HG03469 (cell line): ENCODE results near the gene CLIP1.
A peak's percentile ranks its signal among the peaks of the same experiment; 100 is the strongest.

Experiments
- ATAC-seq: cut with Tn5 transposase; IDR thresholded peaks from one replicate; pipeline ENCODE4 v1.9.1; 2021; ENCODE audit warnings: mild to moderate bottlenecking, moderate library complexity, moderate number of reproducible peaks; ENCODE audit not compliant: unreplicated experiment

The CLIP1 gene

DNA sequence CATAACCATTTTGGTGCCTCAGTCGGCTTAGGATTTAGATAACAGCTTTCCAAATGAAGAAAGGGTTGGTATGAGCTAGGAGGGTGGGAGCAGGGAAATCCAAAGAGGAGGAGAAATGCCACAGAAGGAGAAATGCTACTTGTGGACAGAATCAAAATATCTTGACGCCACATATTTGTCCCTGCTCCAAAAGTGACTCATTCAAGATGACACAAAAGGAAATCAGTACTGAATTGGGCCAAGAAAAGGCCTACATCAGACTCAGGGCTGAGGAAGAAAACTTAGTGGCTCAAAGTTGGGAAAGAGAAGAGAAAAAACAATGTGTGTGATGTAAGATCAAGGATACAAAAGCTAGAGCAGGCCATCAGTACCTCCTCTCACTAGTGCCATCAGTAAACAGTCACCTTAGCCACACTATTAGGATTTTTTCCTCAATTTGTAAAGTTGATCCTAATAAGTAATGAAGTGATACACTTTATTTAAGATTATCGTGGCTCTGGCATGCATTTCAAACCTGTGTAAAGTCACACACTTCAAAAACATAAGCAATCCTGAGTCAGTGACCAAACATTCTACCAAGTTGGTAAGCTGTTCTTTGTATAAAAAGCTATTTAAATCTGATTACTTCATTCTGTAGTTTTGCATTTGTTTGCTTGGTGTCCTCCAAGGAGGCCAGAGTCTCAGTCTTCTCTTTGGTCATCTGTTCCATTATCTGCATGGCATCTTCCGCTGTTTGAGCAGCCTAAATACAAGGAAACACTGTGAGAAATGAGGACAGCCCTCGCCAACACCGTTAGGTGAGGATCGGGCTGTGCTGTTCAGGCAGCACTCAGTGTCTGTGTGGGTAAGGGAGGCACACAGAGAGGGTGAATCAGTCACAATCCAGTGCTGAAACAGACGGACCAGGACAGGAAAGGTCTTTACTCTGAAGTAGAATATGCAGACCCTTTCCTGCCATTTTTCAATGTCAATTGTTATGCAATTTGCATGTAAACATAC lies 103.6 kb downstream of the CLIP1 start:
- ATAC-seq, result no peak

- no peak for ATAC-seq
Measured at GRCh38 chr12:122312926-122313325, 109.5 kb downstream of the CLIP1 start.

DNA sequence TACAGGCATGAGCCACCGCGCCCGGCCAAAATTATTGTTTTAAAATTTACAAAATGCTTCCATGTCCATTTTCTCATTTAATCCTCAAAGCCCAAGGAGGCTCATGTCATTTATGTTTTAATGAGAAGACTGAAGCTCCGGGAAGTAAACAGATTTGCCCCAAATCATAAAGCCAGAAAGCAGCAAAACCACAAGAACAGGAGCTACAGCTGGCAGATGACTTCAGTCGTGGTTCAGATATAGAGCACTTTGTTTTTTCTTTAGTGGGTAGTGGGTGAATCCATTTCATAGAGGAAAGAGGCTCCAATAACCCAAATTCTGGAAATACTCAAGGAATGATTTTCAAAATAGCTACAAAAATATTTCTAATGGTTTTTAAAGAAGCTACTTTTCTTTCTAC lies 110.8 kb downstream of the CLIP1 start:
- no peak for ATAC-seq

DNA sequence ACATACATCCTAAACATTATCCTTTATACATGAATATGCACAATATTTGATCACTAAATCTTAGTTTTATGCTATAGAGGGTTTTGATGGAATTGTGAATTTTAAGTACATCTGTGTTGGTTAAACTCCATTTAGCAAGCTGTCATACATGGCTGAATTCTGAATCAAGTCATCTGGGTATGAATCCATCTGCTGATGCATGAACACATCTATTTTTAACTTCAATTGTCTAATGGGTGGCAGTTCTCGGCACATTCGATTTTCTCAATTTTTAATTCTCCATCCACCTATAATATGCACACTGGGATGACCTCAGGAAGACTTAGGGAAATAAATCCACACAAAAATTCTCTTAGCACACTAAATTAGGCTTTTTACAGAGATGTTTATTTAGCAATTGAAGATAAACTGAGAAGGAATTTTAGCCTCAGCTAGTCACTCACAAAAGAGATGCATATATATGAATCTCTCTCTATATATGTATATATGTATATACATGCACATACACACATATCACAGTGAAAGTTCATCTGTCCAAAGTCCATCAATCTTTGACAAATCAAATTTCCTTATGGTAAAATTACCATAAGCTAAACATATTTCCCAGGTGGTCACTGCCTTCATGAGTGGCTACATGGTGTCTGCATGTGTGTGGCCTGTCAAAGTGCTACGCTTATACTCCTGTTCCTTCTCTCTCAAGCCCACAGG lies 111.7 kb downstream of the CLIP1 start:
- no peak for ATAC-seq

GRCh38 chr12:122309564-122310121 lies 112.8 kb downstream of the CLIP1 start:
- no peak for ATAC-seq

DNA sequence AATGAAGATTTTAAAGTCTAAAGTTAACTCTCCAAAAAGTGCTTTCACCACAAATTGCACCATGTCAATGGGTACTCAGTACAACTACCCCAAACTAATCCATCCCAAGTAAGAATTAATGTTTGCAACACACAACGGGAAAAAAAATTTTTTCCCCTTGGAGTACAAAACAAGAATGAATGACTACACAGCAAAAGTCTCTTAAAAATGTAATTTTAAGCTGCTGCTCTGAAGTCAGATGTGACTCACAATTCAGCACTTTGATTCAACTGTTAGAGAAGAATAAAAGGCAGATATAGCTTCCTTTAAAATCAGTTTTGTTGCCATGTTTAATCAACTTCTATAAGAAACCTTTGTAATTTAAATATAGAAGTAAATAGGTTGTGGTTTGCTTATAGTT lies 113.7 kb downstream of the CLIP1 start:
- ATAC-seq, result no peak

DNA sequence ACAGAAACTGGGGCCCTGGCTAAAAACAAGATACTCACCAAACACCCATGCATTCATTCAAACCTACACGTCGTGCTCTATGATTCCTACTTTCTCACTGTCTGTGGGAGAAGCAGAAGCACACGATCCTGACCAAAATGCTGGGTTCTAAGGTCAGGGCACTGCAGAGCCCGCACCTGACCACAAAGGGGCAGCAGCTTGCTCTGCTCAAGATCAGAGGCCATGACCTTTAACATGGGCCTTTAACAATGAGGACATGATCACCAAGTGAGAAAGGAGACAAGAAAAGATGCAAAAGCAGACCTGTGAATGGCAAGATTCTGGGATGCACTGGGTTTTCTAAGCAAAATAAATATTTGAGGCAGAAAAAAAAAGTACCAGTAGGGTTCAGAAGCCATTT lies 116.1 kb downstream of the CLIP1 start:
- ATAC-seq, result no peak

DNA sequence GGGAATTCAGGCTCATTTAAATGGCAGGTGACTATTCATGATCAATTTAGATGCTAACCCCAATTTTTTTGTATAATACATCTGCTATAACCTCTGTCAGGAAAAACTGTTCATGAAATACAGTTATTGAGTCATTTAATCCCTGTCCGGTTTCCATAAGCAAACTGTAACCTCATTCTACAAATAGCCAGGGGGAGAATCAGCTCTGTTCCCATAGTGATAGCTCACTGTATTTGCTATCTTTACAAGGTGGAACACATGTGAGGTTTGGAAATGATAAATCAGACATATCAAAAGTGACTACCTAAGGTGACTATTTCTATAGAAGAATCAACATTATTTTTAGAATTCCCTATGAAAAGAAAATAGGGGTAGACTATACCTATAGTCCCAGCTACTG lies 117.5 kb downstream of the CLIP1 start:
- no peak for ATAC-seq

DNA sequence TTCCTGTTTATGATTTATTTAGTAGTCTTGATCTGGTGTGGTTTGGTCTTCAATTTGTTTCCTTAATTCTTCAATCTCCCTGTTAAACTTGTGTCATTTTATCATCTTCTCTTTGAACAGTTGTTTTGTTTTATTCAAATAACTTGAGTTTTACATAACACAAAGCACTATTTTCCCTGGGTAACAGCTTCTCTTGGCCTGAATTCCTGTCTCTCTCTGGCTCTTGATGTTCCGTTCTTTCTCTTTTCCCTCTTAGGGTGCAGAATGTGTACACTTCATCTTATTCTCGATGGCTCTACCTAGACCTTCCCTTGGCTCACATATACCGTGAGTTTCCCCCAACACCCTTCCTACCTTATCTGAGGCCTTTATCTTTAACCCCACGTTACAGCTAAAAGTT lies 119.4 kb downstream of the CLIP1 start:
- no peak for ATAC-seq

GRCh38 chr12:122298071-122298748 lies 124.3 kb downstream of the CLIP1 start:
- ATAC-seq, result no peak

- no peak for ATAC-seq
Measured at GRCh38 chr12:122297494-122297893, 125.0 kb downstream of the CLIP1 start.

DNA sequence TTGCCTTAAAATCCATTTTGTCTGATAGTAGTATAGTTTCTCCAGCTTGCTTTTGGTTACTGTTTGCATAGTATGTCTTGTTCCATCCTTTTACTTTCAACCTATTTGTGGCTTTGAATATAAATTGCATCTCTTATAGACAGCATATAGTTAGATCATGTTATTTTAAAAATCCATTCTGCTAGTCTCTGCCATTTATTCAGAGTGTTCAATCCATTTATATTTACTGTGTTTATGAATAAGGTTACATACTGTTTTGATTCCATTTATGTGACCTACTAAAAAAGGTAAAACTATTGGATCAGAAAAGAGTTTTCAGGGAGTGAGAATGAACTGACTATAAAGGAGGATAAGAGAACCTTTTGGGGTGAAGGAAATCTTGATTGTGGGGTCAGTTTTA lies 126.6 kb downstream of the CLIP1 start:
- ATAC-seq, result no peak

DNA sequence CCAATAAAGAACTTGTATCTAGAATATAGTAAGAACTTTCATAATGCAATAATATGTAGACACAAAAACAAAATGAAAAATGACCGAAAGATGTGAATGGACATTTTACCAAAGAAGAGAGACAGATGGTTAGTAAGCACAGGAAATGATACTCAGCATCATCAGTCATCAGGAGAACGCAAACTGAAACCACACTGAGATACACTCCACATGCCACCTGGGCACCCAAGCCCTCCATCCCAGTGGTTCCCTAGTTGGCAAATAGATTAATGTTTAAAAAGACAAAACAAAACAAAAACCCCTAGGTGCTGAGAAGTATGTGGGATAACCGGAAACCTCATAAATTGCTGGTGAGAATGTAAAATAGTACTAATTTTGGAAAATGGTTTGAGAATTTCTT lies 129.4 kb downstream of the CLIP1 start:
- no peak for ATAC-seq

DNA sequence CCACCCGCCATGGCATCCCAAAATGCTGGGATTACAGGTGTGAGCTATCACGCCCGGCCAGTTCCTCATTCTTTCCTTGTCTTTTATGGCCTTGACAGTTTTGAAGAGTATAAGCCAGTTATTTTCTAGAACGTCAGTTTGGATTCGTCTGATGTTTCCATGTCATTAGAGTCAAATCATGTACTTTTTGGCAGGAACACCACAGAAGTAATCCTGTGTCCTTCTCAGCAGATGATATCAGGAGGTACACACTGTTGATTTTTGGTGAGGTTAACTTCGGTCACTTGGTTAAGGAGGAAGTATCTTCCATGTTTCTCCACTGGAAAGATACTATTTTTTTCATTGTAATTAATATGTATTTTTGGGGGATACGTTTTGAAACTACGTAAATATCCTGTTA lies 131.0 kb downstream of the CLIP1 start:
- no peak for ATAC-seq

DNA sequence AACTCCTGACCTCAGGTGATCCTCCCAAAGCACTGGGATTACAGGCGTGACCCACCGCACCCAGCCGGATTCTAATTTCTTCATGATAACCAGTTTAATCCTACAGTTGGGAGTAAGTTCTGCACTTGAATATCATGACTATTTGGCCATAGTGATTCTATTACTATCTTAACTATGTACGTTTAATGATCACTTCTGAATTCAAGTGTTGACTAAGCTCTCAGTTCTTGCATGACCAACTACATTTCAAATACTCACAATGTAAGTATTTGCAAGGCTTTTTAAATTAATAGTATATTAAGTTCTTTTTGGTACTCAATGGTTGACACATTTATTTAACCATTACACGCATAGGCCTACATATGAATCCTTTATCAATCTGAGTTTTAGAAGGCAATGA lies 138.8 kb downstream of the CLIP1 start:
- ATAC-seq, result no peak

DNA sequence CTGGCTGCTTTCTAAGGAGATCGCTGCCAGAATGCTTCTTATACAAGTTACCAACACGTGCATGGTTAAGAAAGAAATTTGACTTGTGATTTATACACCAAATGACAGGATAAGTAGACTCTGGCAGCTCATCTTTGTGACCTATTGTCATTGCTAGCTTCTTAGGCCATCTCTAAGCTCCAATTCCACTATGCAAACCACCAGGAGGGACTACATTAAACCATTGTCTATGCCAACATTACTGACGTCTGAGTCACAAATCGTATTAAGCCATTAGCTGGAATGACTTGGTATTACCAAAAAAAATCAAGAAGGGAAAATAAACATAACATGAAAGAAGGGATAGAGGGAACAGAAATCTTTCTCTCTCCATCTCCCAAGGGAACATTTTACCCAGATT lies 140.4 kb downstream of the CLIP1 start:
- ATAC-seq, result no peak

DNA sequence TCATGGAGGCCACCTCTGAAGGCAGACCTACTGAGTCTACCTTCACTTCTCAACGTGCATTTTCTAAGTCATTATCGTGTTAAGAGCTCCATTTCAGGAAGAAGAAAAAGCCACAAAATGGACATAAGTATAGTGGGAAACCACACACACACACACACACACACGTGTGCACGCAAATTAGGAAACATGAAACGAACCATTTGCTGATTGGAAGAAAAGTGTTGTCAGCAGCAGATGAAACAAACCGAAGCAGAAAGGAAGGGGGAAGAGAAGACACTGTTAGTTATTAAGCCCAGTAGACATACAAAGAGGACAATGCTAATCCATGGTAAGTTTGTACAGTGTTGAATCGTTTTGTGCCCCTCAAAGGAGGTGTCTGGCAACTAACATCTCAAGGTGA lies 146.2 kb downstream of the CLIP1 start:
- ATAC-seq, result no peak

GRCh38 chr12:122275459-122275858 lies 147.0 kb downstream of the CLIP1 start:
- no peak for ATAC-seq

DNA sequence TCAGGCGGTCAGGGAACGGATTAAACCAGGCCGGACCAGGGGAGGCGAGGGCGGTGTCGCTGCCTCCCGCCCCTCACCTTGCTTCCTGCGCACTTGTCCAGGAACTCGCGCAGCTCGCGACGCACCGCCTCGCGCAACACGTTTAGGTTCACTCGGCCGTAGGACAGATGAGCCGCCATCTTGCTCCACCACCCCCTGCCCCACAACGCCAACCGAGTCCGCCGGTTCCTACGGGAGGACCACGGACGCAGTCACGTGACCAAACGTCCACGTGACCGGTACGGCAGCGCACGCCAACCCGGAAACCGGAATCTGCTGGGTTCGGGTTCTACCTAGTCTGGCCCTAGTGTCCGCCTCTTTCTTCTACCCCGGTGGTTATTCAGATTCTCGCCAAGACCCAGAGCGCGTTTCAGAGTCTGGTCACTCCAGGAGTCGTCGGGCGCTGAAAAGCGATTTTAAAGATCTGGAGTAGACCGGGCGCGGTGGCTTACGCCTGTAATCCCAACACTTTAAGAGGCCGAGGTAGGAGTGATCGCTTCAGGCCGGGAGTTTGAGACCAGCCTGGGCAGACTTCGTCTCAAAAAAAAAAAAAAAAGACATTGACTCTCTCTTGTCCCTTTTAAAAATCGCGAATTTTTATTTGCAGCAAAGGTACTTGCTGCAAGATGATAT lies 156.1 kb downstream of the CLIP1 start, which contains the start of gene VPS33A:
Gene VPS33A (minus strand): TSS at position 265 of the 672 bp plus-strand sequence. CDS start 86 bp downstream, at position 179.
- ATAC-seq, result peak; percentile 75

- ATAC-seq, result peak; percentile 22
Measured at GRCh38 chr12:122265886-122266229, 156.6 kb downstream of the CLIP1 start.

DNA sequence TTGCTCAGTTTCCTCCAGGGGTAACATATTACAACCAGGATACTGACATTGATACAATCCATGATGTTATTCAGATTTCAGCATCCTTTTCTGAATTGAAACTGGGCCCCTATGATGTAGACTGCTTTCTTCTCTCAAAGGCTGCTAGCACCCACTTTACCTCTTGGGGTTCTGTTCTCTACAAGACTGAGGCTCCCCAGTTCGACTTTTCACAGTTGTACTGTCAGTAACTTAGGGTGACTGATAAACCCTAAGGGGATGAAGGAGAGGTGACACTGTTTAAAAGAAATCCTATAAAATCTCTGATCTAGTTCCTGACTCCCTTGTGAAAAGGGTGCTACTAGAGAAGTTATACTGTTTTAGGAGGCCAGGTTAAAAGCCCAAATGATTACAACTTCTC lies 157.0 kb downstream of the CLIP1 start:
- ATAC-seq, result no peak
